GM12801 (cell line): Measurements from ENCODE around the gene MTG1.

Experiments used
- CTCF ChIP-seq: IDR thresholded peaks from one replicate; pipeline ENCODE4 v1.5.1; 2011; ENCODE audit warnings: control low read depth; ENCODE audit not compliant: insufficient read length; ENCODE audit errors: extremely low read depth

Gene MTG1

DNA sequence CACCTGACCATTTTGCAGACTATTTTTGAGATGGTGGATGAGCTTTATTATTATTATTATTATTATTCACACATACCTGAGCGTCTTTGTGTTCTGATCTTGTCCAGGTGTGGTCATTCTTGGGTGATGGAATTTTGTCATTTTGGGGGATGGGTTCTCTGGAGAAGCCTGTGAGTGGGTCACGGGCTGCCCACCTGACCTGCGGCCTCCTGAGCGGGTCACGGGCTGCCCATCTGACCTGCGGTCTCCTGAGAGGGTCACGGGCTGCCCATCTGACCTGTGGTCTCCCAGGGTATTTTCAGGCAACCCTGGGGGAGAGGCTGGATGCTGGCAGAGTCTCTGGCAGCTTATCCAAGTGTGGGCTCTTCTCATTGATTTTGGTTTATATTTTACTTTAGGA lies 67.1 kb downstream of the MTG1 start:
- no peak for TF ChIP-seq CTCF

DNA sequence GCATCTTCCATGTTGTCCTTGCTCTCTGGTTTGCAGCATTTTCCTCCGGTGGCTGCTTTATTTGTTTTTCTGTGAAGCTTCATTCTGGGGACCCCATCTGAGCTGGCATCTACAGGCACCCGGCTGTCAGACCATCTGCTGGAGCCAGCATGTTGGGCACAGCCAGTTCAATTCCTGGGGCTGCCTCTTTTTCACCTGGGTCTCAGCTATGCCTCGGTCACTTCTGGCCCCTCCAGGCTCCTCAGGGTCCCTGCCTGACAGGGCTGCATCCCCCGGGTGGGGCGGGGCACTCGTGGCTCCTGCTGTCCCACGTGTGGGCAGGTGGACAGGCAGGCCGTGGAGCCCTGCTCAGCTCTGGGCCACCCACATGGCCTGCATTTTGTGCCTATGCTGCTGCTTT lies 67.9 kb downstream of the MTG1 start:
- TF ChIP-seq CTCF: no peak

DNA sequence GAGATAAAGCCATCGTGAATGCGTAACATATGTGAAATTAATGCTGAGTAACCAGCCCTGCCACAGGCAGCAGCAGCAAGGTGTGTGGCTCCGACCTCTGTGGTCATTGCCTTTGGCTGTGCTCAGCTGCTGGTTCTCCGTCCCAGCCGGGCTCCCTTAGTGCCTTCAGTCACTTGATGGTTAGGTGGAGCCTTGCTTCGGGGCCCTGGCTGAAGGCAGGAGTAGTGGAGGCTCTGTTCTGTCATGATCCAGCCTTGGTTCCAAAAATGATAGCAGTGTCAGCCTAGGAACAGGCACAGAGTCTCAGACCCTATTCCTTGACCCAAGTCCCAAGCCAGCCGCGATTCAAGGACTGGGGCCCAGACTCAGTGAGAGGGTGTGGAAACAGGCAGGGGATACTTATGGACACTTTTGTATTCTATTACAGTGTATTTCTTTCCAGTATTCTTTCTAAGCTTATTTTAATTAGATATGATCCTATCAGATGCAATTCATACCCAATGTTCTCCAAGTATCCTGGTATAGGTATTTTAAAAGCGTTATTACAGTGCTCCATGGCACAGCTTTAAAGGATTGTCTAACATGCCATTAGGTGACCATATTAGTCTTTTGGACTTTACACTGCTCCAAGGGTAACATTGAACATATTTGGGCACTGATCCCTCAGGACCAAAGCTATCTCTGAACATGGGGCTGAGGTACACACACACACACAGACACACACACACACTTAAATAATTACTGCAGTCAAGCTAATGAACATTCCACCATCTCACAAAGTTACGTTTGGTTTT lies 68.8 kb downstream of the MTG1 start:
- no peak for TF ChIP-seq CTCF

DNA sequence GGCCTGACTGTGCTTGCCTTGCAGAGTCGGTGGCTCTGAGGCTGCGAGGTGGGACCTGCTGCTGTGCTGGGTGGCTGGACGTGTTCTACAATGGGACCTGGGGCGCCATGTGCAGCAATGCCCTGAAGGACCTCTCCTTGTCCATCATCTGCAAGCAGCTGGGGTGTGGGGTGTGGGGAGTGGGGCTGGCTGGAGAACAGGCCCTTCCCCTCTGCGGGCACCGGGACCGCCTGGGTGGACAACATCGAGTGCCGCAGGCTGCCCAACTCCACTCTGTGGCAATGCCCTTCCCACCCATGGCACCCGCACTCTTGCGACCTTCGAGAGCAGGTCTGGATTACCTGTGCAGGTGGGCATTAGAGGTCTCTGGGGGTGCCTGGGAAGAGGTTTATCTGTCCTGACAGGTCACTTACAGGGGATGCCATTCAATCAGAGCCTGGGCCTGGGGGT lies 70.7 kb downstream of the MTG1 start:
- no peak for TF ChIP-seq CTCF

DNA sequence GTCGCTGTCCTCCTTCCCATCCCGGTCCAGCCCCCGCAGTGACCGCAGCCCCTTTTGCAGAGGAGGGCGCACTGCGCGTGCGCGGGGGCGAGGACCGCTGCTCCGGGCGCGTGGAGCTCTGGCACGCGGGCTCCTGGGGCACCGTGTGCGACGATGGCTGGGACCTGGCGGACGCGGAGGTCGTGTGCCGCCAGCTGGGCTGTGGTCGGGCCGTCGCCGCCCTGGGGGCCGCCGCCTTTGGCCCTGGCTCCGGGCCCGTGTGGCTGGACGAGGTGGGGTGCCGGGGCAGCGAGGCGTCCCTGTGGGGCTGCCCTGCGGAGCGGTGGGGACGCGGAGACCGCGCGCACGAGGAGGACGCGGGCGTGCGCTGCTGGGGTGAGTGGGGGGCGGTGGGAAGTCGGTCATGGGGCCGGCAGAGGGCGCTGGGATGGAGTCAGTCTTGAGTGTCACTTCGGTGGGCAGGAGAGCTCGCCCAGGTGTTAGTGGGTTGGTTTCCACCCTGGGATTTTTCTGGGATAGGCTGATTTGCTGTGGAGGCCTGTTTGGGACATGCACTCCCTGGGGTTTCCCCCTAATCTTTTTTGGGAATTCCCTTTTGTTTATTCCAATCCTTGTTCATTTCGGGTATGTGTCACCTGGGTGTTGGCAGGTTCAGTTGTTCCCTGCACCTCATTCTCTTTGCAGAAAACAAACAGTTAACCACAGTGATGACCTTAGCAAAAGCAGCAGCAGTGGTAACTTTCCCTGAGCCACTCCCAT lies 71.4 kb downstream of the MTG1 start:
- TF ChIP-seq CTCF: no peak

- TF ChIP-seq CTCF: no peak
These were observed 72.1 kb downstream of the MTG1 start for GRCh38 chr10:133465950-133466474.

DNA sequence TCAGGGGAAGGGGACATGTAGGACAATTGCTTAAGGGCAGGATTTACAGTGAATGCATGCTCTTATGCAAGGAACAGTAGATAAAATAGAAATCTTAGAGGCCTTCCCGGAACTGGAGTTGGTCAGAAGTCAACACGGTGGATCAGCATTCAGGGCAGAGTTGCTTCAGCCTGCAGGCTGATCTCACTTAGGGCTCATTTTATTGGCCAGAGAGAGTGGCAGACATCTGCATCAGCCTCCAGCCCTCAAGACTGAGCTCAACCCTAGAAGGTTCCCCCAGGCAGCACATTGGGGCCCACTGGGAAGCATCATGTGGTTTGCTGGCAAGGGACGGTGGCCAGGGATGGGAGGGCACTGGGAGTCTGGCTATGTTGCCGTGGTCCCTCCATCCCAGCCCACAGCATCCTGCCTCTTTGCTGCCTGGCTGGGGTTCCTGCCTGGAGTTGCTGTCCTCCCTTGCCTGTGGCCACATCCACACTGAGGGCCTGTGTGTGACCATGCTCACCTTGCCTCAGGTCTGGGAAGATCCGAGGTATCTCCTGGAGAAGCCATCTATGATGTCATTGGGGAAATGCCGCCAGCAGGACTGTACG lies 72.8 kb downstream of the MTG1 start:
- TF ChIP-seq CTCF: no peak
